Caco-2 (cell line): ENCODE results near the gene KRT6A. TPM values are rescaled to one million over a fixed set of nuclear protein-coding genes. Genes with fewer than 3 reads are reported as not detected.

Source experiments
- BruUV-seq: library from RNA; stranded (reverse); fragments of 400-500 nt; replicated peaks from 2 replicates; lab custom pipeline; 2021; lab: Mats Ljungman, UMichigan
- CTCF ChIA-PET: fragments of 300-600 bp; sonication (Branson Sonifier 250); formaldehyde crosslinking; loops from one replicate; lab custom pipeline; 2022; ENCODE audit warnings: antibody characterized with exemption; lab: Charles Lee
- POLR2A ChIA-PET: fragments of 300-600 bp; sonication (Branson Sonifier 250); formaldehyde crosslinking; loops from one replicate; lab custom pipeline; 2022; ENCODE audit warnings: antibody characterized with exemption; lab: Charles Lee
- DNase-seq, 2 experiments: peaks; one replicate each; pipeline versions ENCODE4 v3.0.0 to v3.0.0-alpha.2; 2020 to 2022
- H3K27me3 ChIP-seq: replicated peaks from 2 replicates; pipeline ENCODE4 v1.6.0; 2011; ENCODE audit warnings: low read length; ENCODE audit not compliant: control insufficient read depth, insufficient read depth
- H3K36me3 ChIP-seq: 2 replicates; pipeline ENCODE4 v1.5.1; 2011; ENCODE audit warnings: low read length; ENCODE audit not compliant: control insufficient read depth, insufficient read depth
- H3K4me1 ChIP-seq: fragments of 250-450 bp; sonication (Bioruptor Pico); 2 replicates; pipeline ENCODE4 v1.5.1; 2020; ENCODE audit warnings: mild to moderate bottlenecking
- H3K4me3 ChIP-seq: 2 replicates; pipeline ENCODE4 v1.5.1; 2011; ENCODE audit warnings: low read depth, mild to moderate bottlenecking, control low read depth, low read length
- H3K9me3 ChIP-seq: fragments of 250-450 bp; sonication (Bioruptor Pico); 2 replicates; pipeline ENCODE4 v1.5.1; 2020; ENCODE audit warnings: mild to moderate bottlenecking, moderate library complexity
- H3K27ac Mint-ChIP-seq: one replicate; pipeline ENCODE4 v1.8.0; 2022; ENCODE audit warnings: mixed read lengths; ENCODE audit not compliant: unreplicated experiment
- H3K27me3 Mint-ChIP-seq: one replicate; pipeline ENCODE4 v1.8.0; 2022; ENCODE audit warnings: mixed read lengths; ENCODE audit not compliant: insufficient read depth, unreplicated experiment
- H3K36me3 Mint-ChIP-seq: one replicate; pipeline ENCODE4 v1.8.0; 2022; ENCODE audit warnings: mild to moderate bottlenecking, mixed read lengths; ENCODE audit not compliant: insufficient read depth, unreplicated experiment
- H3K4me1 Mint-ChIP-seq: one replicate; pipeline ENCODE4 v1.8.0; 2022; ENCODE audit warnings: low read depth, mixed read lengths; ENCODE audit not compliant: unreplicated experiment
- H3K4me3 Mint-ChIP-seq: one replicate; pipeline ENCODE4 v1.8.0; 2022; ENCODE audit warnings: mild to moderate bottlenecking, moderate library complexity, mixed read lengths; ENCODE audit not compliant: unreplicated experiment
- H3K9me3 Mint-ChIP-seq: one replicate; pipeline ENCODE4 v1.8.0; 2022; ENCODE audit warnings: mixed read lengths; ENCODE audit not compliant: unreplicated experiment
- intact Hi-C: fragments of 100-400 bp; cut with micrococcal nuclease; formaldehyde crosslinking; loops from one replicate; pipeline ENCODE4 v1.10.0; 2022; ENCODE audit not compliant: unreplicated experiment
- total RNA-seq: library from RNA; stranded (reverse); gene quantifications from 2 replicates; pipeline ENCODE4 v1.2.3, GENCODE V29; 2022
- TF ChIP-seq, protein P1 (sequence below), 2 experiments: fragments of 200-600 bp in 1 of 2; IDR thresholded peaks; 1 replicate in 1 of 2; 2 replicates in 1 of 2; pipeline versions ENCODE4 v1.5.1 to v1.8.0; 2011 to 2022; ENCODE audit warnings: antibody characterized with exemption in 1 of 2, control low read depth in 1 of 2, inconsistent platforms in 1 of 2, low read depth in 1 of 2, low read length in 1 of 2, mild to moderate bottlenecking in 1 of 2, moderate library complexity in 1 of 2; ENCODE audit not compliant: insufficient read depth in 1 of 2, severe bottlenecking in 1 of 2, unreplicated experiment in 1 of 2

The KRT6A gene
- total RNA-seq, 1 experiment from 2014 or later, result 0.14 TPM

DNA sequence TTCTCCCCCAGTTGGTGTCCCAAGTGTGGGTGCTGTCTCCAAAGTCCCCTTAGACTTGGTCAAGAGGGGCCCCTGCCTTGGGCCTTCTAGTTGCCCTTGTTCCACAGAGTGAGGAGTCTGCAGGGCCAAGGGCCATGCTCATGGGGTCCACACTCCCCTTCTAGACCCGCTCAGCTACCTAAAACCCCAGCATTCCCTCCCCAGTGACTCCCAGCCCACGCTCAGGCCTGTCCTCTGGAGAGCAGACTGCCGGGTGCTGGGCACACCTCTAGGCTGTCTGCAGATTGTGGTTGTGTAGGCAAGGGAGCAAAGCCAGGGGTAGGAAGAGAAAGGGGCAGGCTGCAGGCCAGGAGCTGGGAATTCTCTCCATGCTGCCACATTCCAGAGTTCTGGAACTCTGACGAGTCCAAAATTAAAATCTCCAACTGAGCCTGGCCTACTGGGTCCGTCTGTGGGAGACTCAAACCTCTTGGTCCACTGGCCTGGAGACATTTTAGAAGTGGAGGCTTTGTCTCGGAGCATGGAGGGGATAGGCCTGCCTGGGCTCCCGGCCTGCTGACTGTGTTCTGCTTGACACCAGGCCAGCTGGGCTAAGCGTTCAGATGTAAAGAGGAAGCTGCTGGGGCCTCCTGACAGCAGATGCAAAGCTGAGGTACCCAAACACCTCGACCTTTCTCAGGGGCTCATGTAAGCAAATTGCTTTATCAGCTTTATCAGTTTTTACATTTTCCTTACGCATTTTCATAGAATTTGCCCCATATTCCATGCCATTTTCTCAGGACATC is 40.8 kb upstream of the KRT6A start:
- Histone ChIP-seq H3K4me1 (peaks cover 3% of the 10 kb centered on the region), H3K4me3 (no peak overlapping the region), H3K36me3 (no peaks in the 10 kb centered on the region), H3K27me3 (no peaks in the 10 kb centered on the region), H3K9me3 (no peaks in the 10 kb centered on the region)
- ChIA-PET POLR2A (no interaction called here), CTCF (no interaction called here)
- no peaks in the 10 kb centered on the region for H3K9me3 Mint-ChIP-seq
- H3K27ac Mint-ChIP-seq, result no peak overlapping the region
- no peak for DNase-seq
- intact Hi-C loops, result no loop called here
- TF ChIP-seq, protein P1, sequence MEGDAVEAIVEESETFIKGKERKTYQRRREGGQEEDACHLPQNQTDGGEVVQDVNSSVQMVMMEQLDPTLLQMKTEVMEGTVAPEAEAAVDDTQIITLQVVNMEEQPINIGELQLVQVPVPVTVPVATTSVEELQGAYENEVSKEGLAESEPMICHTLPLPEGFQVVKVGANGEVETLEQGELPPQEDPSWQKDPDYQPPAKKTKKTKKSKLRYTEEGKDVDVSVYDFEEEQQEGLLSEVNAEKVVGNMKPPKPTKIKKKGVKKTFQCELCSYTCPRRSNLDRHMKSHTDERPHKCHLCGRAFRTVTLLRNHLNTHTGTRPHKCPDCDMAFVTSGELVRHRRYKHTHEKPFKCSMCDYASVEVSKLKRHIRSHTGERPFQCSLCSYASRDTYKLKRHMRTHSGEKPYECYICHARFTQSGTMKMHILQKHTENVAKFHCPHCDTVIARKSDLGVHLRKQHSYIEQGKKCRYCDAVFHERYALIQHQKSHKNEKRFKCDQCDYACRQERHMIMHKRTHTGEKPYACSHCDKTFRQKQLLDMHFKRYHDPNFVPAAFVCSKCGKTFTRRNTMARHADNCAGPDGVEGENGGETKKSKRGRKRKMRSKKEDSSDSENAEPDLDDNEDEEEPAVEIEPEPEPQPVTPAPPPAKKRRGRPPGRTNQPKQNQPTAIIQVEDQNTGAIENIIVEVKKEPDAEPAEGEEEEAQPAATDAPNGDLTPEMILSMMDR (IDR thresholded peaks at IDR 0.05; ENCODE audit: insufficient read depth in 1 of 2, low read depth in 1 of 2, low read length in 1 of 2, severe bottlenecking in 1 of 2, unreplicated experiment in 1 of 2), result no peak
- H3K4me1 Mint-ChIP-seq, result peaks cover 3% of the 10 kb centered on the region
- H3K27me3 Mint-ChIP-seq, result no peaks in the 10 kb centered on the region
- H3K4me3 Mint-ChIP-seq, result no peak overlapping the region
- no peaks in the 10 kb centered on the region for H3K36me3 Mint-ChIP-seq
- no TSS peak for BruUV-seq

- no peaks in the 10 kb centered on the region for H3K4me1 Mint-ChIP-seq
- intact Hi-C loops, result no loop called here
- CTCF ChIA-PET, result no interaction called here
- BruUV-seq, result no TSS peak
- no peaks in the 10 kb centered on the region for H3K27me3 Mint-ChIP-seq
- H3K4me3 Mint-ChIP-seq, result no peak overlapping the region
- no peaks in the 10 kb centered on the region for H3K4me1 ChIP-seq
- H3K27ac Mint-ChIP-seq, result no peak overlapping the region
- no peaks in the 10 kb centered on the region for H3K9me3 ChIP-seq
- DNase-seq, result no peak
- no peaks in the 10 kb centered on the region for H3K36me3 Mint-ChIP-seq
- TF ChIP-seq, protein P1 (IDR thresholded peaks at IDR 0.05; ENCODE audit: insufficient read depth in 1 of 2, low read depth in 1 of 2, low read length in 1 of 2, severe bottlenecking in 1 of 2, unreplicated experiment in 1 of 2), result no peak
- no peaks in the 10 kb centered on the region for H3K27me3 ChIP-seq
- H3K36me3 ChIP-seq, result no peaks in the 10 kb centered on the region
- no peak overlapping the region for H3K4me3 ChIP-seq
- H3K9me3 Mint-ChIP-seq, result no peaks in the 10 kb centered on the region
- POLR2A ChIA-PET, result no interaction called here
Measured at GRCh38 chr12:52532636-52533035, 39.6 kb upstream of the KRT6A start.

DNA sequence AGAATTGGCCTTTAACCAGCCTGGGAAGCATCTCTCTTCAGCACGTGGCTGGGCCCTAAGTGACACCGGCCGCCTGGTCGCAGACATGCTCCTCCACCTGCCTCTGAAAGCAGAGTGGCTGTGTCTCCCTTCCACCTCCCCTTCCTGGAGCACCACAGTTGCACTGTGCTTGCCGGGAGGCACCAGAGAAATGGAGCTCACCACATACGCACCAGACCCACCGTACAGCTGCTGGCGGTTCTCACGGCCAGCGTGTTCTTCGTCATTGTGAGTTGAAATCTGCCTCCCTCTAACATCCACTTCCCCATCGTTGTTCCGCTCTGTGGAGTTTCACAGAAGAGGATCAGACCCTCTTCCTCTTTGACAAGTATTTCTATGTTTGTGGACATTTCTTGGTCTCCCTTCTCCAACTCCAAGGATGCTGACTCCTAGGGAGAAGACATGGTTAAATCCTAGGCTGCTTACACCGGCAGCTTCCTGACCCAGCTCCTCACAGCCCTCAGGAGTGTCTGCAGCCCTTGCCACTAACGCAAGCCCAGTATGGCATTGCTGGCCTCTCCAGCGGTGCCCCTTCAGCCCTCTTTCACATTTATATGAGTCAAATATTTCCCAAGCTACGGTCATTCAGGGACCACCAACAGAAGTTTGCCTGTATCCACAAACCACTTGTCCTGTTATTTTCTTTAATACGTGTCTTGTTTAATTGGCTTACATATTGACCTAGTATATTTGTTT is 38.7 kb upstream of the KRT6A start:
- no TSS peak for BruUV-seq
- POLR2A ChIA-PET, result no interaction called here
- Histone ChIP-seq H3K4me1 (no peaks in the 10 kb centered on the region), H3K27me3 (no peaks in the 10 kb centered on the region), H3K4me3 (no peak overlapping the region), H3K9me3 (no peaks in the 10 kb centered on the region), H3K36me3 (no peaks in the 10 kb centered on the region)
- no peak overlapping the region for H3K4me3 Mint-ChIP-seq
- CTCF ChIA-PET, result no interaction called here
- H3K9me3 Mint-ChIP-seq, result no peaks in the 10 kb centered on the region
- TF ChIP-seq, protein P1 (IDR thresholded peaks at IDR 0.05; ENCODE audit: insufficient read depth in 1 of 2, low read depth in 1 of 2, low read length in 1 of 2, severe bottlenecking in 1 of 2, unreplicated experiment in 1 of 2), result no peak
- H3K36me3 Mint-ChIP-seq, result no peaks in the 10 kb centered on the region
- intact Hi-C loops, result no loop called here
- H3K27me3 Mint-ChIP-seq, result no peaks in the 10 kb centered on the region
- peak overlapping the region; percentile 9 for H3K27ac Mint-ChIP-seq
- DNase-seq, result no peak
- no peaks in the 10 kb centered on the region for H3K4me1 Mint-ChIP-seq
